Islet of Langerhans (tissue), 1 donor: ENCODE data around the gene PPP2R2C.

Source experiments
- FAIRE-seq: peaks from one replicate; lab custom pipeline; 2011; peaks lifted over from hg19 to GRCh38; lab: Jason Lieb, UNC

Gene PPP2R2C

GRCh38 chr4:6493658-6494304 is 21.4 kb upstream of the PPP2R2C start:
- no peak for FAIRE-seq

- FAIRE-seq, result no peak
Observed at GRCh38 chr4:6492861-6493657, 20.6 kb upstream of the PPP2R2C start.

GRCh38 chr4:6492027-6492590 is 19.7 kb upstream of the PPP2R2C start:
- no peak for FAIRE-seq

- no peak for FAIRE-seq
Observed at GRCh38 chr4:6491235-6491634, 18.8 kb upstream of the PPP2R2C start.

- FAIRE-seq, result no peak
Observed at GRCh38 chr4:6489927-6490326, 17.5 kb upstream of the PPP2R2C start.

- no peak for FAIRE-seq
Observed at GRCh38 chr4:6487466-6487865, 15.1 kb upstream of the PPP2R2C start.

- no peak for FAIRE-seq
Observed at GRCh38 chr4:6480534-6481088, 8.2 kb upstream of the PPP2R2C start.

- FAIRE-seq, result no peak
Observed at GRCh38 chr4:6478546-6479220, 6.3 kb upstream of the PPP2R2C start.

GRCh38 chr4:6476893-6477292 is 4.5 kb upstream of the PPP2R2C start:
- no peak for FAIRE-seq

- no peak for FAIRE-seq
Observed at GRCh38 chr4:6475492-6476020, 3.1 kb upstream of the PPP2R2C start.

GRCh38 chr4:6474705-6475457 is 2.5 kb upstream of the PPP2R2C start:
- no peak for FAIRE-seq

GRCh38 chr4:6474053-6474568 is 1.7 kb upstream of the PPP2R2C start:
- no peak for FAIRE-seq

- FAIRE-seq, result no peak
Observed at GRCh38 chr4:6473264-6474052, 1.0 kb upstream of the PPP2R2C start.

- no peak for FAIRE-seq
Observed at GRCh38 chr4:6472008-6472386, 417 bp downstream of the PPP2R2C start.

GRCh38 chr4:6471307-6472007 is 957 bp downstream of the PPP2R2C start:
- no peak for FAIRE-seq

- FAIRE-seq, result no peak
Observed at GRCh38 chr4:6470502-6471306, 1.7 kb downstream of the PPP2R2C start.

GRCh38 chr4:6469898-6470501 is 2.4 kb downstream of the PPP2R2C start:
- no peak for FAIRE-seq

- FAIRE-seq, result no peak
Observed at GRCh38 chr4:6469144-6469543, 3.3 kb downstream of the PPP2R2C start.

GRCh38 chr4:6468376-6468775 is 4.0 kb downstream of the PPP2R2C start:
- FAIRE-seq, result no peak
